ENCODE results near the gene MOB1A. TPM values are rescaled to one million over a fixed set of nuclear protein-coding genes. Genes with fewer than 3 reads are reported as not detected.

Gene MOB1A
- total RNA-seq = 10 to 100 TPM; 47.8 TPM

- H3K4me1 ChIP-seq = peaks cover 0 to 25% of the 10 kb centered on the region in 2 donors
- no peaks in the 10 kb centered on the region for H3K9me3 ChIP-seq
- TF ChIP-seq CTCF (IDR thresholded peaks at IDR 0.05) = no peak
- peak within 1 kb of the TSS; percentile 81 to 98 for H3K4me3 ChIP-seq
- no peaks in the 10 kb centered on the region for H3K36me3 ChIP-seq
- H3K27ac ChIP-seq = peak within 1 kb of the TSS; percentile 92 to 97
- H3K27me3 ChIP-seq = no peaks in the 10 kb centered on the region
- DNase-seq (ENCODE audit: low spot score) = peak; percentile 95
Measured at GRCh38 chr2:74178211-74179062, at the start of gene MOB1A. Gene MOB1A, minus strand, starts transcription at chr2:74178879. Its CDS starts 205 bp downstream, at chr2:74178674.

- no peak for TF ChIP-seq CTCF (IDR thresholded peaks at IDR 0.05)
- DNase-seq (ENCODE audit: low spot score) = no peak
Measured at GRCh38 chr2:74227646-74228045, 49.0 kb upstream of the MOB1A start.

GRCh38 chr2:74226648-74227213 is 48.1 kb upstream of the MOB1A start:
- H3K9me3 ChIP-seq = no peaks in the 10 kb centered on the region
- H3K36me3 ChIP-seq = no peaks in the 10 kb centered on the region
- no peaks in the 10 kb centered on the region for H3K27me3 ChIP-seq
- no peak for DNase-seq (ENCODE audit: low spot score)
- peaks cover 0 to 9% of the 10 kb centered on the region in 2 donors for H3K4me1 ChIP-seq
- H3K4me3 ChIP-seq = peak overlapping the region; percentile 3 to 18
- no peak for TF ChIP-seq CTCF (IDR thresholded peaks at IDR 0.05)
- peak overlapping the region; percentile 24 to 67 for H3K27ac ChIP-seq

More at GRCh38 chr2:74227646-74228045, 49.0 kb upstream of the MOB1A start:
- Histone ChIP-seq H3K4me1 (peaks cover 0 to 9% of the 10 kb centered on the region in 2 donors), H3K27me3 (no peaks in the 10 kb centered on the region), H3K9me3 (no peaks in the 10 kb centered on the region), H3K27ac (no peak overlapping the region), H3K36me3 (no peaks in the 10 kb centered on the region), H3K4me3 (no peak overlapping the region)

GRCh38 chr2:74225698-74226459 is 47.2 kb upstream of the MOB1A start:
- Histone ChIP-seq H3K4me3 (peak overlapping the region in 1 of 2 donors; percentile 18), H3K9me3 (no peaks in the 10 kb centered on the region)

More at GRCh38 chr2:74225698-74226459, 47.2 kb upstream of the MOB1A start:
- Histone ChIP-seq H3K4me1 (peaks cover 0 to 9% of the 10 kb centered on the region in 2 donors), H3K36me3 (no peaks in the 10 kb centered on the region), H3K27ac (peak overlapping the region; percentile 24 to 67), H3K27me3 (no peaks in the 10 kb centered on the region)
- TF ChIP-seq CTCF (IDR thresholded peaks at IDR 0.05) = no peak
- DNase-seq (ENCODE audit: low spot score) = no peak
